ENCODE results near the gene CTNNA2.

- TF ChIP-seq ZNF8 (CRISPR knock-in tag; IDR thresholded peaks at IDR 0.05), result no peak
- no peak for TF ChIP-seq BACH2 (CRISPR knock-in tag; IDR thresholded peaks at IDR 0.05; ENCODE audit: borderline replicate concordance)
- no peak for TF ChIP-seq TOX (CRISPR knock-in tag; IDR thresholded peaks at IDR 0.05; ENCODE audit: borderline replicate concordance)
- TF ChIP-seq ZFP3 (CRISPR knock-in tag; IDR thresholded peaks at IDR 0.05), result no peak
Observed at GRCh38 chr2:80351231-80351630, 838.4 kb downstream of the CTNNA2 start.
